CD4-positive, alpha-beta T cell treated with Interleukin-17A for 1 hour (primary cell): ENCODE data around the gene RASEF.

ENCODE experiments used
- DNase-seq: peaks from one replicate; pipeline ENCODE4 v3.0.0-alpha.2; 2020

Gene RASEF

DNA sequence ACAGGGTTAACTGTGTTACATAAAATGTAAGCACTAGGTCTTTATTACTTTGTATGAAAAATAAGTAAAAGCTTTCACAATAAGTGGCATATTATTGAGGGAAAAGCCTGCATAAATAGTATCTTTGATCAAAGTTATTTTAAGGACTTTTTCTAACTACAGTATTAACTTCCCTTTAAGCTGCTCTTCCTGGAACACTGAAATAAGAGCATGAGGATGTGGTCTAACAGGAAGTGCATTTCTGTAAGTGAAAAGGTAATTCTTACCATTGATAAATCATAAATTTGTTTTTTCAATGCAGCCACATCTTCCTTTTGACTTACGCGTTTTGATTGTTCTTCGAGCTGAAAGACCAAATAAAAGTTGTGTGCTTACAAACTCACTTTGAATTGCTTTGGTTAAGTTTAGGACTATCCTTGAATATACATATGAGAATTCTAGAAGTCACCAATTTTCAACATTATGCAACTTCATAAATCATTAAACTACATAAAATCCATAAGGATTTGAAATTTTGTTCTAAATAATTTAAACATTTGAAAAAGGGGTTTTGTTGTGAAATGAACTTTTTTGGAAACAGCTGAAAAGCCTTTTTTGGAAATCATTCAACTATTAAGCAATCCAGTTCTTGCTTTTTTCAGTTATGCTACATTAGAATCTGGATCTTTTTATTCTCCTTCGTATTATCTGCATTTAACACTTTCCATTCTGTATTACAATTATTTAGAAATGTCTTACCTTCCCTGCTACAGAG lies 50.6 kb downstream of the RASEF start:
- DNase-seq, result no peak

DNA sequence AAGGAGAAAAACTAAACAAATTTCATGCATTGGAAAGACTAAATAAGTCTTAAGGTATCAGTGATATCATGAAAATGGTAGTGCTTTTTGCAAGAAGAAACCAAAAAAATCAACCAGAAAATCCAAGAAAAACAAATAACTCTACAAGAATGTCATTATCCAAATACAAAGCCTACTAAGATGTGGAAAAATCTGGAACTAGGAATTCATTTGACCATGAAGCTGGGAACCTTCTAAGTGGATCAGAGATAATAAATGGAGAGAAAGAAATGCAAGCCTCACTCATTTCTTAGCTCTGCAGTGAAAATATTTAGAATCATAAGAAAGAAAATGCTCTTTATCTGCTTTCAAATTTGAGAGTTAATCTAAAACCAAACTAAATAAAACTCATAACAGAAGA lies 51.3 kb downstream of the RASEF start:
- DNase-seq, result no peak

DNA sequence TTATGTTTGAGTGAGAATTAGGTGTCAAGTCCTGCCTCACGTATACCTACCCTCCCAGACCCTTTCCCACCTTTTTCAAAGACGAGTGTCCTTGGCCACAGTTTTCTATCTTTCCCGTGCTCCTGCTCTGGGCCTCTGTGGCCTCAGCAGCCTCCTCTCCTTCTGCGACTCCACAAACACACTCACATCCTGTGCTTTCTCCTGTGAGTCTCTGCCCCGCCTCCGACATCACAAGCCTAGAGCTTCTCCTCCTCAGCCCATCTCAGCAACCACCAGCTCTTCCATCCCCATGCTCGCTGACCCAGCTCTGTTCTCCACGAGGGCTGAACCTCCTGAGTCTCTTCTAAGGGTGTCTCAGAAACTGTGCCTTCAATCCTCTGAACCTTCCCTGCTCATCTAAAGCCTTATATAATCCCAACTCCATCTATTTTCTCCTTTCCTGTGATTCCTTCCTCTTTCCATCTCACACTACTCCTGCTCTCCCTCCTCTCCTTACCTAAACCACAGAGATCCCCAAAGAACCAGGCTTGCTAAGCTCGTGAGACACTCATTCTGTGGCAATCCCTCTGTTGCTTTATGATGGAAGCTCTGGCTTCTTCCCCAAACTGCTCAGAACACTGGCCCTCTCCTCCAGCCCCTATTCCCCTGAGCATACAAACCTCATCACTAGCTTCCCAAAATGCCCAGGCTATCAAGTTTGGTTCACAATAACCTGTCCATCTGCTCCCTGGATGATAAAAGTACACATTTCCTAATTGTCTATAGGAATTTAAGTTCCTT lies 55.2 kb downstream of the RASEF start:
- DNase-seq, result no peak

DNA sequence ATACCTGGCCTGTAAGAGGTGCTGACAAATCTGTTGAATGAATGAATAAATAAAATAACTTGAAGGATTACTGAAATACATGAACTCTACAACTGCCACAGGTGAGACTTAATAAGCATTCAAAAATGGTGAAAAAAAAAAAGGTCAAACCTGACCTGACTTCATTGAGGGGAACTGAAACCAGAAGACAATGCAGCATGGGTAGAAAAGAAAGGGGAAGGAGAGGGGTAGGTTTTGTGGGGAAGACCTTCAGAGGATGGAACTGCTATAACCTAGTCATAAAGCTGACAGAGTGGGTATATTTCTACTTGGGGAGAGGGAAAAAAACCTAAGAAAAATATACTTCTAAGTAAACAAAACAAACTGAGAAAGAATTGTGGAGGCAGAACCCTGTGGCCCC lies 56.6 kb downstream of the RASEF start:
- no peak for DNase-seq

DNA sequence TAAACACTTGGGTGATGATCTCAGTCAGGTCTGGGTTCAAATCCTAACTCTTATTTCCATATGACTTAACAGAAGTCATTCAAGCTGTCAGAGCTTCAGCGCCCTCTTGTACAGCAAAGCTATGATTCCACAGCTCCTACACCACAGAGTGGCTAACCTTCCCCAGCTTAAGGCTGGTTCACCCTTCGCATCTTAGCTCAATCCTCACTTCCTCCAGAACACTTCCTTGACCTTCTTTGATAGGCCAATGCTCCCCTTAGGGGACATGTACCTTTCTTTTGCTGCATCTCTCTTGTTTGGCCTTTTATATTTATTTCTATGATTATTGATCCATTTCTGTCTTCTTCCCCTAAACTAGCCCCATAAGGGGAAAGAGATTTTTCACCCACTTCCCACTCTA lies 57.0 kb downstream of the RASEF start:
- DNase-seq, result no peak

DNA sequence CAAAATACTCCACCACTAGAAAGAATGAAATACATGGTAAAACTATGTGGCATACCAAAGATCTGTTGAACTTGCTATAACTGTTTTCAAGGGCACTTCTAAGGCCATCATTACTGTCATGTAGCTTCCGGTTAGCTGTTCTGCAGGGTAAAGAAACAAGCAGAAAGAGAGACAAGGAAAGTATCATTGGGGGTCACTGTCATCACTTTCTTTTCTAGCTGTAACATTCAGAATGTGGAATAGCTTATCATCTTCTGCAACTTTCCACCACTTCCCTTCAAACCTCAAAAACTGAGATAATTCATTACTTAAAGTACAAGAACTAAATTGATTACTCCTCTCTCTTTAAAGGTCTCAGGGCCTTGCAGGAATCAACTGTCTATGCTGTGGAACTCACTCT lies 57.6 kb downstream of the RASEF start:
- DNase-seq, result no peak

DNA sequence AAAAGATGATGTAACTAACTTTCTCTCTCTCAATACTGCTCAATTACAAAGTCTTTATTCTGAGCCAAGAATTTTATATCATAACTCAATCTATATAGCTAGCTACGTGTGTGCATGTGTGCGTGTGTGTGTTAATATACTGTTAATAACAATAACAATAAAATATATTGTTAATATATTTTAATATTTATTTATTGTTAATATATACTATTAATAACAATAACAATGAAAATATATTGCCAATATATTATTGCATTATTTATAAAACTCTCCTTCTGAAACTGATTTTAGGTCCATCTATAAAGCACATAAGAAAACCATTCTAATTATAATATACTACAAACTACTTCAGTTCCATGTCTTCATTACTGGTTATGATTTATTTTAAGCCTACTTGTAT lies 60.6 kb downstream of the RASEF start:
- no peak for DNase-seq

DNA sequence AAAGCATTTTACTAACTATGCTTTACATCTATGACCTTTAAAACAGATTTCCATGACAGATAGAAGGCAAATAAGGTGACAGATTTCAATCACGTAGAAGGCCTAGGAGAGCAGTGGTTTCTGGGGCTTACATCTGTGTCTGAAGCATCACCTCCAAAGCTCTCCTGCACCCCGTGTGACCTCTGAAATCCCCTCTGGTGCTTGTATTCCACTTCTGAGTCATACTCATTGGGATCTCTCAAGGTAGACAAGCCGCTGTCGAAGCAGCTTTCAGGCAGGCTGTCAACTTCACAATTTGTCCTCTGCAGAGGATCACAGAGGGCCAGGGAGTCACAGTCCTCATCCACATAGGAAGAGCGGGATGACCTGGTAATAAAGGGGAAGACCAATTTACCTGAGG lies 62.2 kb downstream of the RASEF start:
- no peak for DNase-seq

DNA sequence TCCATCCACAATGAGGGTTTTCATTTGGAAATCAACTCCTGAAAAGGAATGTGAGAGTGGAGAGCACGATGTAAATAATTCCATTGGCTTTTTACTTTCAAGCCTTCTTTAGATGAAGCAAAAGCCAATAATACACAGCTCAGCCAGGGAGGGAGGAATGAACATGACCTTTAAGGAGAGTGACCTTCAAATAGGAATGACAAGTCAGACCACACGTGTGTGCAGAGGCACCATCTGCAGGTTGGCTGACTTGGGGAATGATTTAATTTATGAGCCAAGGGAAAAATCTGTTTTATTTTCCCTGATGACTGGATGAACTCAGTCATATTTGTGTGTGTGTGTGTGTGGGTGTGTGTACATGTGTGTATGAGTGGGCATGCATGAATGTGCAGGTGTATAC lies 64.5 kb downstream of the RASEF start:
- DNase-seq, result no peak

DNA sequence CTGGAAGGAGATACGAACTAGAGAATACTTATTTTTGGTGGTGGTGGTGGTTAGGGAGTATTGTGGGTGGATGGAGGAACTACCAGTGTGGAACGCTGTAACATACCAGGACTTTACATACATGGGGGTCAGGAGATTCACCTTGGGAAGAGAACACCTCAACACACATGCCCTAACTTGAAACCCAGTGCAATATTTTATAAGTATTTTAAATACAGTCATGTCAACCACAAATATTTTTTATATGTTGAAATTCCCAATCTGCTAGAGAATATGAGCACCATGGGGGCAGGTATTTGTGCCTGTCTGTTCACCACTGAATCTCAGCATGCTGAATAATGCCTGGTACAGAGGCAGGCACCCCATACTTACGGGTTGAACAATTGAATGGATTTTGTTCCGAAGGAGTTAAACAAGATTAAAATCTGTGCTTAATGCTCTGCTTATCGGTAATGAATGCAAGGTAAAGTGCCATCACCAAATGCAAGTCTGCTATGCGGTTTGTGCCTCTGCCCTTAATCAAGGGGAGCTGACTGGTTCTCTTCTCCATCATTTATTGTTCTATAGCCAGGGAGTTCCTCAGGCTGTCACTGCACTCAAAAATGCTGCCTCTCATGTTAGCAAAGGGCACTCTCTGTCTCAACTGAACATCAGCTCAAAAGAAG lies 65.3 kb downstream of the RASEF start:
- no peak for DNase-seq

DNA sequence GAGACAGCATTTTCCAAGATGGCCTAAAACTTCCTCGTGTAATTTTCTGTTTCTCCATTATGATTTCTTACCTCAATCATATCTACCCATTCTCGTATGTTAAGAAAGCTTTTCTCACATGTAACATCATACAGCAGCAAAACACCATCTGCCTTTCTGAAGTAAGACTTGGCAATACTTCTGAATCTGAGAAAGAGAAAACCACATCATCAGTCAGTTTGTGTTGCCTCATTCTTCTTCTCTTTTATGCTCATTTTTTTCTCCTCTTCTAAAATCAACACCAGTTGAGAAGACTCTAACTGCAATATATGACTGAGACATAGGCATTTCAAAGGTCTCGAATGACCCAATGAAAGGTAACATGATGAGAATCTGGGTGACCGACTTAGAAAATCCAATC lies 66.0 kb downstream of the RASEF start:
- no peak for DNase-seq

DNA sequence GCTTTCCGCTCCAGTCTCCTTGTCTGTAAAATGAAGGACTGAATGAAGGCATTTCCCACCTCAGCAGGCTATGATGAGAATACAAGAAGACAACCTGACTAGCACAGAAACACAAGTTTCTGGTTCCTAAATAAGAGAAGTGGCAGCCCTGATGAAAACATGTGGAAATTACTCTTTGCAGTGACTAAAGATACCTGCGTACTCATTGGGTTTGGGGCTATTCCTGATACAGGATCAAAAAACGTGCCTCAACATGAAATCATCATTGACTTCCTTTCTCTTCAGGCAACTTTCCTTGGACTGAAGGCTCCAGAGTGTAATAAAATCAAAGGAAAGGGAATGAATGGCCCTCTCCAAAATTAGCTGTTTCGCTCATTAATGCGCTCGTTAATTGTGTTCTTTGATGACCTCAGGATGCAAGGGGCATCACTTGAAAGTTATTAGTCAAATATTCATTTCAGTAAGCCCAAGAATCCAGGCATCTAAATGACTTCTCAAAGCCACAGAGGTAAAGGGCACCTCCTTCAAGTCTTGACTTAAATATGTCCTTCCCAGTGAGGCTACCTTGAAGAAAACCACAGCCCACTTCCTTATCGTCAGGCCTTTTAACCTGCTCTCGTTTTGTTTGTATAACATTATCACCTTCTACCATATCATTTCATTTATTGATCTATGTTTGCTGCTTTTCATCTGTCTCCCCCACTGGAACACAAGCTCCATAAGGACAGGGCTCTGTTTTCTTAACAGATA lies 68.9 kb downstream of the RASEF start:
- DNase-seq, result no peak

DNA sequence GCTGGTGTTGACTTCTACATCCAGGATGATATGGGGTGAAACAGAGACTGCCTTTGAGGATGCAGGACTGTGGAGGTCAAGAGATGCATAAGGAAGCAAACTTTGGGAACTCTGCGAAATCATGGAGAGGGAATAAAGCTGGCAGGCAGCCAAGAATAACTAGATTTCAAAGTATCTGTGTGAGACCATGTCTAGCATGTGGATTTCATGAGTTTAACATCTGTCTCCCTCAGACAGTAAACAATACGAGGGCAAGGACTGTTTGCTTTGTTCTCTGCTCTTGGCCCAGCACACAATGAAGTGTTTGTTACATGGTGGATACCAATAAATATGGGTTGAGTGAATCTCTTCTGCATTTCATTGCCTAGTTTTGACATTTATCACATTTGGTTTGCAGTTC lies 71.3 kb downstream of the RASEF start:
- no peak for DNase-seq

DNA sequence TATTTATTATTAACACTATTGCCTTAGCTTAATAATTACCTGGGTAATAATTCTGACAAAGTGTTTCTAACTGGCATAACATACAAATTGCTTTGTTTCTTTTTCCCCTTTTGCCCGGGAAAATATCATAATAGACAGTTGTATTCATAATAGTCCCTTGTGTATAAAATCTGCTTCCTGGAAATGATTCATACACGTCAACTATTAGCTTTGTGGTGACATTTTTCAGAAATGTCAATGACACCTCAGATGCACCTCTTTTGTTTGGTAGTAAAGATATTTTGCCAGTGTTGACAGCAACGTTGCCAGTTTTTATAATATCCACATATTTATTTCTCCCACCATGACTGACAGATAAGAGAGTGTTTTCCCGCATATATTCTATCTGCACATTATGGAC lies 73.0 kb downstream of the RASEF start:
- DNase-seq, result no peak

DNA sequence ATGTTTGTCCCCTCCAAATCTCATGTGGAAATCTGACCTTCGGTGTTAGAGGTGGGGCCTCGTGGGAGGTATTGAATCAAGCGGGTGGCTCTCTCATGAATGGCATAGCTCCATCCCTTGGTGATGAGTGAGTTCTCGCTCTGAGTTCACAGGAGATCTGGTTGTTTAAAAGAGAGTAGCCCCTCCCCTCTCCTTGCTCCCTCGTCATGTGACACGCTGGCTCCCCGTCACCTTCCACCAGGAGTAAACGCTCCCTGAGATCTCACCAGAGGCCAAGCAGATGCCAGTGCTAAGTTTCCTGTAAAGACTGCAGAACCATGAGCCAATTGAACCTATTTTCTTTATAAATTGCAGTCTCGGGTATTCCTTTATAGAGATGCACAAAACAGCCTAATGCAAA lies 74.5 kb downstream of the RASEF start:
- no peak for DNase-seq

DNA sequence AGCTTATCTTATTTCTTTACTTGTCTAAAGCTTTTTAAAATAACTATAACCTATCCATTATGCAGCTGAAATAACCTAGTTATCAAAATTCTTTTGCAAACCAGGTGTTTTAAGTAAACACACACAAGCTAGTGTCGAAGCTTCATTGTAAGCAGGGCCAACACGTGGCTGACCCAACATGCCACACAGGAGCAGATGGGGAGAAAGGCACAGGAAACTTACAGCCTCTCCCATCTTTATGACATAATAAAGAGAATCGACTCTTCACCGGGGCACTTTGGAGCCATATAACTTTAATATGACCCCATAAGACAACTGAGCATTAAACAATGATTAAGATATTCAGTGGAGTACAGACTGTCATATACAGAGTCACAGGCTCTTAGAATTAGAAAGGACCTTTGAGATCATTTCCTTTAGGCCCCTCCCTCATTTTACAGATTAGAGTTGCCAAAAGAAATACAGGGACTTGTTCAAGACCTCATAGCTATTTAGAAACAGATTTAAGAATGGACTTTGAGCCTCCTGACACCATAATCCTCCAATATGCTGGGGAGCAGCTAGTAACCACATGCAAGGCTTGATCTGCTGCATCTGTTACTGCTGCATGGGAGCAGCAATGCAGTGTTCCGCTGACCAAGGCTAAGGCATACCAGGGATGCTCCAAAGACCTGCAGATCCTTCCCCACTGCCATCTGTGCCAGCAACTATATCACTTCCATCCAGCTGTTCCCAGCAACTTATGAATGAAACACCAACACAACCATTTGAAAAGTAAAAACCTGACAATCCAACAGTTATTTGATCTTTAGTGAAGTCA lies 75.4 kb downstream of the RASEF start:
- no peak for DNase-seq

DNA sequence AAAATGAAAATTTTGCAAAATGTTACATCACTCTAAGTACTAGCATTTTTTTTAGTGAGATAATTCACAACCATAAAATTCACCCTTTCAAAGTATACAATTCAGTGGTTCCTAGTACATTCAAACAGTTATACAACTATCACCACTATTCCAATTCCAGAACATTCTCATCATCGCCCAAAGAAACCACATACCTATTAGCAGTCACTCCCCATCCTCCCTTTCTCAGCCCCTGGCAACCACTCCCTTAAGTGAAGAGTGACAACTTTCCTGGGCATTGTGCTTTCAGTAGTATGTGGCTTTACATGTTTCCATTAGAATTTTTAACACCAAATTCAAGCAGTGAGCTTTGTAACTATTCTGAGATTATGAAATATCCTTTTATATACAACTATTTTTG lies 81.4 kb downstream of the RASEF start:
- no peak for DNase-seq

DNA sequence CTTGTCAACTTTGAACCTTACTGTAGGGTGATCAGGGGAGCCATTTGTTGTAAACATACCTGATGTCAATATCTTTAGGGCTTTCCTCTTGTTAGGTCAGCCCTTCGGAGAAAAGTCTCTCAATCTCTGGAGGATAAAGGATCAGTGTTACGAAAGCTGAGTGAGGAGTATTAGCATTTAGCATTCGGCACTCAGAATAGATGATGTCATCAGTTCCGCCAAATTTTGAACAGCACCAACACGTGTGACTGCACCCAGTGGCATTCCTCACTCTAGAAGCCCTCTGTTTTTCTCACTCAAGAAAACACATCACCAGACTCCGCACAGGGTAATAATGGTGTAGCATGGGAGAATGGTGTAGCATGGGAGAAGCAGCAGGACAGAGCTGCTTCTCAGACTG lies 87.8 kb downstream of the RASEF start:
- no peak for DNase-seq

DNA sequence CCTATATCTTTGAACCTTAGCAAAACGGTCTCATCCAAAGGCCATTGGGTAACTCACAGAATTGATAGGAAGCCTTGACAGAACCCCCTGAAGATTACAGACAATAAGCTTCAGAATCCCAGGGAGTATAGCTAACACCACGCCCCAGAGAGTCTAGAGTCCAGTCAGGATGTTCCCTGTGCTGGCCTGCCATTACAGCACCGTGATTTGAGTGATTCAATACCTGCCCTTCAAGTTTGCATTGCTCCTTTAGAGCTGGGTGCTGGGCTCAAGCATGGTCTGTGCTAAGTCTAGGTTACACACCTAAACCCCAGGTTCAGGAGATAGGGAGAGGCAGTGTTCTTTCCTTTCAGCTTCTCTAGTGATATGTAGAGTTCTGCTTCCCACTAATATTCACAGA lies 90.5 kb downstream of the RASEF start:
- no peak for DNase-seq

DNA sequence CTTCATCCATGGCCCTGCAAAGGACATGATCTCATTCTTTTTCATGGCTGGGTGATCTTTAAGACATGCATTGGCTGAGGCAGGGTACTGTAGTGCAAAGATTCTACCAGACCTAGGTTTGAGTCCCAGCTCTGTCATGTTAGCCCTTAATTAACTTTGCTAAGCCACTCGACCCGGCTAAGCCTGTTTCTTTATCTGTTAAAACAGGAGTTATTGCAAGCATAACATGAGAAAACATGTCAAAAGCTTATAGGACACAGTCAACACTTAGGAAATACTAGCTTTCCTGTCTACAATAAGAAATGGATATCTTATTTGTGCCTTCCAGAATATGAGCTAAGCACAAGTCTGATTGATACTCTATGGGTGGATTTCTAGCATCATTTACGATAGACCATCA lies 92.6 kb downstream of the RASEF start:
- DNase-seq, result no peak

DNA sequence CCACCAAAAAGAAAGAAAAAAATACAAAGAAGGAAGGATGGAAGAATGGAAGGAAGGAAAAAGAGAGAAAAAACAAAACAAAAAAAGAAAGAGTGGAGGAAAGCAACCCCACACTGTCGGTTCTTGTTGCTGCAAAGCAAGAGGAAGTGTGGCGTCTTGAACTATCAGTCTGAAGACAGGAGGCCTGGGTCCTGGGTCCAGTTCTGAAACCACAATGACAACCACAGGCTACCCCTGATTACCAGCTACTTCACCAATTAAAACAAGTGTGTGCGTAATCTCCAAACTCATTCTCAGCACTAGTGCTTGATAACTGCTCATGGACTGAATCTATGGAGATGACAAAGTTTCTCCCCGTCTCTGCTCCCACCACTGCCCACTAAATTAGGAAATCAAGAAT lies 93.7 kb downstream of the RASEF start:
- DNase-seq, result no peak

DNA sequence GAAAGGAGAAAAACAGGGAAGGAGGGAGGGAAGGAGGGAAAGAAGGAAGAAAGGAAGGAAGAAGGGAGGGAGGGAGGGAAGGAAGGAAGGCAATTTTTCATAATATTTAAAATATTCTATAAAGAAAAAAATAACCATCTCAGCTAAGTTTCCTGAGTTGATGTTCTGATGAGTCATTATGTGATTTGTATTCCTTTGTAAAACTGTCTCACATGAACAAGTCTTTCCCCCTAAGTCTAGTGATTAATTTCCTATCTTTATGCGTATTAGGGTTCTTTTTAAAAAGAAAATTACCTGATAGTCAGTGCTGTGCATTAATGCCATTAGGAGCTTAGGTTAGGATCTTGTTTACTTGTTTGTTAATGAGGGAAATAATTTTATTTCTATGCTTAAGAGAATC lies 94.1 kb downstream of the RASEF start:
- no peak for DNase-seq

DNA sequence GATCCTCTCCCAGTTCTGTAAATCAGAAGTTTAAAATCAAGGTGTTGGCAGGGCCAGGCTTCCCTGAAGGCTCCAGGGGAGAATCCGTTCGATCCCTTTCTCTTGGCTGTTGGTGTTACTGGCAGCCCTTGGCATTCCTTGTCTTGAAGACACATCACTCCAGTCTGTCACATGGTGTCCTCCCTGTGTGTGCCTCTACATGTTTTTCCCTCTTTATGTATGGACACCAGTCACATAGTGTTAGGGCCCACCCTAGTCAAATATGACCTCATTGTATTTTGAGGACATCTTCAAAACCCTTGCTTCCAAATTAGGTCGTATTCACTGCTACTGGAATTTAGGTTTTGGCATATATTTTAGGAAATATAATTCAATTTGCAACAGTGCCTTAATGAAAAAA lies 94.6 kb downstream of the RASEF start:
- DNase-seq, result no peak
